SK-N-SH treated with all-trans-retinoic acid at 6 μM for 48 hours (cell line): ENCODE data around the gene ATAD3B.

Experiments used
- ATAC-seq: fragments of 200-7000 bp; cut with Tn5 transposase; 3 replicates; pipeline ENCODE4 v1.9.1; 2020; ENCODE audit warnings: mild to moderate bottlenecking, moderate library complexity
- ARNTL ChIP-seq: fragments of 450-650 bp; formaldehyde crosslinking; IDR thresholded peaks from 2 replicates; pipeline ENCODE4 v1.5.0; 2020; ENCODE audit warnings: low read depth, mild to moderate bottlenecking, moderate library complexity, borderline replicate concordance
- BACH2 ChIP-seq: fragments of 250-450 bp; sonication (Bioruptor Pico); IDR thresholded peaks from 2 replicates; pipeline ENCODE4 v1.9.0; 2021; ENCODE audit warnings: mild to moderate bottlenecking, borderline replicate concordance
- CREB5 ChIP-seq: fragments of 250-450 bp; sonication (Bioruptor Pico); IDR thresholded peaks from 2 replicates; pipeline ENCODE4 v1.5.1; 2020; ENCODE audit warnings: low read depth, mild to moderate bottlenecking, moderate library complexity
- CSRNP3 ChIP-seq: fragments of 250-450 bp; sonication (Bioruptor Pico); IDR thresholded peaks from 2 replicates; pipeline ENCODE4 v1.5.1; 2021; ENCODE audit warnings: mild to moderate bottlenecking, moderate library complexity
- ESRRG ChIP-seq: fragments of 250-450 bp; sonication (Bioruptor Pico); IDR thresholded peaks from 2 replicates; pipeline ENCODE4 v1.6.1; 2021; ENCODE audit warnings: mild to moderate bottlenecking
- ISL1 ChIP-seq: fragments of 250-450 bp; sonication (Bioruptor Pico); IDR thresholded peaks from 2 replicates; pipeline ENCODE4 v2.1.2; 2022; ENCODE audit warnings: mild to moderate bottlenecking, moderate library complexity
- OSR1 ChIP-seq: fragments of 250-450 bp; sonication (Bioruptor Pico); IDR thresholded peaks from 2 replicates; pipeline ENCODE4 v1.8.0; 2022; ENCODE audit warnings: moderate library complexity, mild to moderate bottlenecking, inconsistent platforms
- PATZ1 ChIP-seq: fragments of 250-450 bp; sonication (Bioruptor Pico); IDR thresholded peaks from 2 replicates; pipeline ENCODE4 v1.8.0; 2020; ENCODE audit warnings: mild to moderate bottlenecking, moderate library complexity, borderline replicate concordance
- PPARA ChIP-seq: fragments of 250-450 bp; sonication (Bioruptor Pico); IDR thresholded peaks from 2 replicates; pipeline ENCODE4 v1.5.0; 2020; ENCODE audit warnings: mild to moderate bottlenecking, borderline replicate concordance
- RARB ChIP-seq: fragments of 250-450 bp; sonication (Bioruptor Pico); IDR thresholded peaks from 2 replicates; pipeline ENCODE4 v1.8.0; 2021; ENCODE audit warnings: mild to moderate bottlenecking, moderate library complexity
- SNAI2 ChIP-seq: fragments of 250-450 bp; sonication (Bioruptor Pico); IDR thresholded peaks from 2 replicates; pipeline ENCODE4 v1.5.0; 2020; ENCODE audit warnings: mild to moderate bottlenecking, moderate library complexity
- TCF4 ChIP-seq: fragments of 250-450 bp; sonication (Bioruptor Pico); IDR thresholded peaks from 2 replicates; pipeline ENCODE4 v1.8.0; 2021; ENCODE audit warnings: mild to moderate bottlenecking, moderate library complexity, borderline replicate concordance
- TOX ChIP-seq: fragments of 250-450 bp; sonication (Bioruptor Pico); IDR thresholded peaks from 2 replicates; pipeline ENCODE4 v1.8.0; 2021; ENCODE audit warnings: mild to moderate bottlenecking, moderate library complexity, borderline replicate concordance
- ZC3H10 ChIP-seq: fragments of 250-450 bp; sonication (Bioruptor Pico); IDR thresholded peaks from 2 replicates; pipeline ENCODE4 v1.5.1; 2021; ENCODE audit warnings: mild to moderate bottlenecking, moderate library complexity
- ZFP3 ChIP-seq: fragments of 250-450 bp; sonication (Bioruptor Pico); IDR thresholded peaks from 2 replicates; pipeline ENCODE4 v1.5.0; 2020; ENCODE audit warnings: mild to moderate bottlenecking, moderate library complexity
- ZFP30 ChIP-seq: fragments of 450-650 bp; formaldehyde crosslinking; IDR thresholded peaks from 2 replicates; pipeline ENCODE4 v1.5.0; 2022; ENCODE audit warnings: mild to moderate bottlenecking, moderate library complexity
- ZNF565 ChIP-seq: fragments of 450-650 bp; formaldehyde crosslinking; conservative IDR thresholded peaks from 2 replicates; pipeline ENCODE4 v1.5.0; 2020; ENCODE audit warnings: low read depth, mild to moderate bottlenecking, moderate library complexity
- ZNF70 ChIP-seq: fragments of 450-650 bp; formaldehyde crosslinking; IDR thresholded peaks from 2 replicates; pipeline ENCODE4 v1.5.0; 2020; ENCODE audit warnings: mild to moderate bottlenecking, moderate library complexity
- ZNF8 ChIP-seq: fragments of 450-650 bp; formaldehyde crosslinking; IDR thresholded peaks from 2 replicates; pipeline ENCODE4 v1.5.0; 2020; ENCODE audit warnings: mild to moderate bottlenecking, moderate library complexity

The ATAD3B gene

GRCh38 chr1:1538334-1538733, 66.8 kb downstream of the ATAD3B start (continued):
- no peak for TF ChIP-seq PATZ1 (CRISPR knock-in tag)

GRCh38 chr1:1538989-1539309, 67.4 kb downstream of the ATAD3B start:
- ATAC-seq, result no peak
- no peak for TF ChIP-seq ZNF70
- TF ChIP-seq SNAI2, result no peak
- TF ChIP-seq RARB (CRISPR knock-in tag), result no peak
- TF ChIP-seq ZNF8 (CRISPR knock-in tag), result no peak
- TF ChIP-seq OSR1 (CRISPR knock-in tag), result no peak
- TF ChIP-seq ISL1 (CRISPR knock-in tag), result no peak
- TF ChIP-seq ZNF565 (CRISPR knock-in tag), result no peak
- no peak for TF ChIP-seq CREB5
- no peak for TF ChIP-seq ARNTL (CRISPR knock-in tag)

- peak; percentile 10 for ATAC-seq
- no peak for TF ChIP-seq OSR1 (CRISPR knock-in tag)
Measured at GRCh38 chr1:1539310-1540089, 67.9 kb downstream of the ATAD3B start.

GRCh38 chr1:1540090-1540817, 68.7 kb downstream of the ATAD3B start, which contains the start of gene TMEM240:
TSS of gene TMEM240 (minus strand) at chr1:1540624. CDS start at chr1:1540346, 278 bp downstream.
- ATAC-seq, result peak; percentile 71
- TF ChIP-seq CSRNP3 (CRISPR knock-in tag), result no peak
- no peak for TF ChIP-seq ISL1 (CRISPR knock-in tag)

- no peak; the same call in 2 of the 3 replicates for ATAC-seq
- TF ChIP-seq TCF4 (no peak), SNAI2 (no peak), RARB (CRISPR knock-in tag) (no peak), ARNTL (CRISPR knock-in tag) (no peak), PPARA (CRISPR knock-in tag) (no peak), BACH2 (CRISPR knock-in tag) (no peak), OSR1 (CRISPR knock-in tag) (no peak), ZNF565 (CRISPR knock-in tag) (no peak), ISL1 (CRISPR knock-in tag) (no peak), TOX (CRISPR knock-in tag) (no peak), ZFP3 (CRISPR knock-in tag) (no peak), ZNF8 (CRISPR knock-in tag) (no peak), ZNF70 (no peak), ZC3H10 (CRISPR knock-in tag) (no peak), ESRRG (CRISPR knock-in tag) (no peak), CSRNP3 (CRISPR knock-in tag) (no peak), ZFP30 (CRISPR knock-in tag) (no peak), CREB5 (no peak), PATZ1 (CRISPR knock-in tag) (no peak)
Measured at GRCh38 chr1:1540818-1541628, 69.5 kb downstream of the ATAD3B start.
